Ishikawa (cell line): ENCODE measurements around the gene PCP4.

Source experiments
- RAD21 ChIP-seq: IDR thresholded peaks from 2 replicates; pipeline ENCODE4 v1.6.1; 2012; ENCODE audit warnings: low read depth
- TAF1 ChIP-seq: IDR thresholded peaks from 2 replicates; pipeline ENCODE4 v1.6.1; 2012; ENCODE audit warnings: low read depth, mild to moderate bottlenecking
- ZBTB7A ChIP-seq: IDR thresholded peaks from 2 replicates; pipeline ENCODE4 v1.6.1; 2012; ENCODE audit warnings: low read depth

- TF ChIP-seq ZBTB7A (no peak), RAD21 (no peak), TAF1 (no peak)
Measured at GRCh38 chr21:39843483-39843882, 23.8 kb upstream of the PCP4 start.
